HG03060 (cell line): ENCODE data around the gene ASTN1.

Experiments used
- ATAC-seq: cut with Tn5 transposase; IDR thresholded peaks from one replicate; pipeline ENCODE4 v1.9.1; 2021; ENCODE audit warnings: low read depth, moderate number of reproducible peaks; ENCODE audit not compliant: unreplicated experiment

ASTN1 gene

GRCh38 chr1:176996456-176997090 is 167.9 kb downstream of the ASTN1 start:
- ATAC-seq = no peak

GRCh38 chr1:176994931-176995596 is 169.4 kb downstream of the ASTN1 start:
- no peak for ATAC-seq

GRCh38 chr1:176993587-176993986 is 170.9 kb downstream of the ASTN1 start:
- no peak for ATAC-seq

GRCh38 chr1:176989754-176990153 is 174.8 kb downstream of the ASTN1 start:
- no peak for ATAC-seq

- no peak for ATAC-seq
Measured at GRCh38 chr1:176989023-176989422, 175.5 kb downstream of the ASTN1 start.

GRCh38 chr1:176987016-176987415 is 177.5 kb downstream of the ASTN1 start:
- ATAC-seq = no peak

GRCh38 chr1:176983731-176984130 is 180.8 kb downstream of the ASTN1 start:
- ATAC-seq = no peak

GRCh38 chr1:176976771-176977170 is 187.7 kb downstream of the ASTN1 start:
- ATAC-seq = no peak

GRCh38 chr1:176976225-176976624 is 188.3 kb downstream of the ASTN1 start:
- no peak for ATAC-seq

- no peak for ATAC-seq
Measured at GRCh38 chr1:176964687-176965086, 199.8 kb downstream of the ASTN1 start.

GRCh38 chr1:176963181-176963580 is 201.3 kb downstream of the ASTN1 start:
- no peak for ATAC-seq

- ATAC-seq = no peak
Measured at GRCh38 chr1:176961678-176962077, 202.8 kb downstream of the ASTN1 start.

GRCh38 chr1:176959191-176959820 is 205.2 kb downstream of the ASTN1 start:
- no peak for ATAC-seq

- ATAC-seq = no peak
Measured at GRCh38 chr1:176957603-176958002, 206.9 kb downstream of the ASTN1 start.

GRCh38 chr1:176954242-176954641 is 210.3 kb downstream of the ASTN1 start:
- no peak for ATAC-seq

GRCh38 chr1:176950736-176951324 is 213.7 kb downstream of the ASTN1 start:
- ATAC-seq = no peak

- no peak for ATAC-seq
Measured at GRCh38 chr1:176949033-176949662, 215.4 kb downstream of the ASTN1 start.

- ATAC-seq = no peak
Measured at GRCh38 chr1:176944606-176945005, 219.9 kb downstream of the ASTN1 start.

- no peak for ATAC-seq
Measured at GRCh38 chr1:176943783-176944182, 220.7 kb downstream of the ASTN1 start.

GRCh38 chr1:176942346-176942745 is 222.2 kb downstream of the ASTN1 start:
- no peak for ATAC-seq

GRCh38 chr1:176939993-176940392 is 224.5 kb downstream of the ASTN1 start:
- no peak for ATAC-seq
